Tibial nerve (tissue), 4 donors: ENCODE measurements around the gene RASL11A. TPM values are rescaled to one million over a fixed set of nuclear protein-coding genes. Genes with fewer than 3 reads are reported as not detected.

Experiments
- DNase-seq, 2 donors: peaks; one replicate each; pipeline ENCODE4 v3.0.0-alpha.2; 2019; ENCODE audit warnings: low spot score in 2 of 2
- H3K27ac ChIP-seq, 4 donors: fragments of 200-600 bp; sonication (generic) in 3 of 4; one replicate each; pipeline ENCODE4 v1.5.1; 2017 to 2019; ENCODE audit warnings: mild to moderate bottlenecking in 1 of 4
- H3K27me3 ChIP-seq, 2 donors: fragments of 200-600 bp; sonication (generic) in 1 of 2; one replicate each; pipeline versions ENCODE4 v1.5.1 to v1.6.0; 2017 to 2019
- H3K36me3 ChIP-seq, 3 donors: fragments of 200-600 bp; sonication (generic); one replicate each; pipeline ENCODE4 v1.5.1; 2018 to 2019
- H3K4me1 ChIP-seq, 4 donors: fragments of 200-600 bp; sonication (generic) in 3 of 4; one replicate each; pipeline ENCODE4 v1.5.1; 2017 to 2019
- H3K4me3 ChIP-seq, 4 donors: fragments of 200-600 bp; sonication (generic) in 3 of 4; one replicate each; pipeline ENCODE4 v1.5.1; 2017 to 2019; ENCODE audit warnings: mild to moderate bottlenecking in 1 of 4, moderate library complexity in 1 of 4
- H3K9me3 ChIP-seq, 4 donors: fragments of 200-600 bp; sonication (generic) in 3 of 4; one replicate each; pipeline ENCODE4 v1.5.1; 2017 to 2019
- EP300 ChIP-seq, 2 donors: sonication (generic); formaldehyde crosslinking; IDR thresholded peaks; one replicate each; pipeline ENCODE4 v1.6.1; 2017; ENCODE audit warnings: antibody characterized with exemption in 2 of 2, mild to moderate bottlenecking in 1 of 2
- POLR2A ChIP-seq, 2 donors: fragments of 450-650 bp; IDR thresholded peaks; one replicate each; pipeline ENCODE4 v1.6.1; 2017; ENCODE audit warnings: antibody characterized with exemption in 2 of 2, mild to moderate bottlenecking in 2 of 2, moderate library complexity in 2 of 2
- WGBS, 2 donors: methylation state at CpG; one replicate each; pipeline ENCODE4 v1.1.5; 2018; 5-methylcytosine and 5-hydroxymethylcytosine counted together
- total RNA-seq, 4 donors: library from RNA; depleted of rRNA; stranded (reverse); fragments of >200 nt; gene quantifications; one replicate each; pipeline ENCODE4 v1.1.0, GENCODE V29; 2016
- TF ChIP-seq, protein P1 (sequence below), 5 experiments: fragments of 200-600 bp in 3 of 5; fragments of 450-650 bp in 2 of 5; sonication (generic) in 3 of 5; IDR thresholded peaks; one replicate each; pipeline ENCODE4 v1.5.1; 2016 to 2019; ENCODE audit warnings: antibody characterized with exemption in 5 of 5, mild to moderate bottlenecking in 3 of 5, moderate library complexity in 2 of 5

The RASL11A gene
- total RNA-seq, 4 donors from 2014 or later, result 16.5 to 45.0 (median 29.0) TPM

DNA sequence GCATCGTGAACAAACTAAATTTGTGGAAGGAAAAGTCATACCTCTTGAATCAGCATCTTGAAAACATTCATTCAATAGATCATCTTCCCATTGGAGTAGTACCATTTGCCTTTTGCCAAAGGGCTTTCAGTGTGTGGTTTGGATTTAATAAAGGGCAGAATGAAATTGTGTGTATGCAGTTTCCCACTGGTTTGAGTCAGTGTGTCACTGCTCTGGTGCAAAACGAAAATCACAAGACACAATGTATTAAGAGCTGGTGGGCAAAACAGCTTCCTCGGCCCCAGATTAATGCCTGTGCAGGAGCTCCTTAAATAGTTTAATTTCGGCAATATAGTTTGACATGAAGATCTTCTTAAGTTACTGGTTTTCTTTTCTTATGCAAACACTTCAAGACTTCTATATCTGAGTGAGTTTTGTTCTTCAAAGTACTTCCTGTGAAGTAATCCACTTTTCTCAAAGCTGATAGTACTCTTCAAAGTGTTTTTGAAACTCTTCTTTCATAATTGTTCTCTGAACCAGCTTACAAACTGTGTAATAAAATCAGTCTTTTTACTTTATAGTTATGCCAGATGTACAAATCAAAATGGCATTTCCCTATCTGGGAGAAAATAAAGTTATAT, 32.1 kb downstream of the RASL11A start:
- no peaks in the 10 kb centered on the region for H3K9me3 ChIP-seq
- no peak overlapping the region for H3K4me3 ChIP-seq
- TF ChIP-seq POLR2A (IDR thresholded peaks at IDR 0.05), result no peak
- TF ChIP-seq EP300 (IDR thresholded peaks at IDR 0.05), result no peak
- TF ChIP-seq, protein P1, sequence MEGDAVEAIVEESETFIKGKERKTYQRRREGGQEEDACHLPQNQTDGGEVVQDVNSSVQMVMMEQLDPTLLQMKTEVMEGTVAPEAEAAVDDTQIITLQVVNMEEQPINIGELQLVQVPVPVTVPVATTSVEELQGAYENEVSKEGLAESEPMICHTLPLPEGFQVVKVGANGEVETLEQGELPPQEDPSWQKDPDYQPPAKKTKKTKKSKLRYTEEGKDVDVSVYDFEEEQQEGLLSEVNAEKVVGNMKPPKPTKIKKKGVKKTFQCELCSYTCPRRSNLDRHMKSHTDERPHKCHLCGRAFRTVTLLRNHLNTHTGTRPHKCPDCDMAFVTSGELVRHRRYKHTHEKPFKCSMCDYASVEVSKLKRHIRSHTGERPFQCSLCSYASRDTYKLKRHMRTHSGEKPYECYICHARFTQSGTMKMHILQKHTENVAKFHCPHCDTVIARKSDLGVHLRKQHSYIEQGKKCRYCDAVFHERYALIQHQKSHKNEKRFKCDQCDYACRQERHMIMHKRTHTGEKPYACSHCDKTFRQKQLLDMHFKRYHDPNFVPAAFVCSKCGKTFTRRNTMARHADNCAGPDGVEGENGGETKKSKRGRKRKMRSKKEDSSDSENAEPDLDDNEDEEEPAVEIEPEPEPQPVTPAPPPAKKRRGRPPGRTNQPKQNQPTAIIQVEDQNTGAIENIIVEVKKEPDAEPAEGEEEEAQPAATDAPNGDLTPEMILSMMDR (IDR thresholded peaks at IDR 0.05), result no peak
- H3K27ac ChIP-seq, result no peak overlapping the region
- DNase-seq, result no peak
- WGBS, 2 donors, result 64 to 65% methylated on average over 4 of the region's 4 CpGs
- H3K27me3 ChIP-seq, result no peaks in the 10 kb centered on the region
- no peaks in the 10 kb centered on the region for H3K4me1 ChIP-seq
- H3K36me3 ChIP-seq, result no peaks in the 10 kb centered on the region

DNA sequence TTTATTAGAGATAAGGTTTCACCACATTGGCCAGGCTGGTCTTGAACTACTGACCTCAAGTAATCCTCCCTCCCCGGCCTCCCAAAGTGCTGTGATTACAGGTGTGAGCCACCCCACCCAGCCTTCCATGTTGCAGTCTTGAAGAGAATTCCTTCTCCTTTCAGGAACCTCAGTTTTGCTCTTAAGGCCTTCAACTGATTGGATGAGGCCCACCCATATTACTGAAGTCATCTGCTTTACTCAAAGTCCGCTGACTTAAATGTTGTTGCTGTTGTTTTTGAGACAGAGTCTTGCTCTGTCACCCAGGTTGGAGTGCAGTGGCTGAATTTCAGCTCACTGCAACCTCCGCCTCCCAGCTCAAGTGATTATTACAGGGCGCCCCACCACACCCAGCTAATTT, 33.5 kb downstream of the RASL11A start:
- no peaks in the 10 kb centered on the region for H3K36me3 ChIP-seq
- DNase-seq, result no peak
- no peak overlapping the region for H3K27ac ChIP-seq
- TF ChIP-seq, protein P1 (IDR thresholded peaks at IDR 0.05), result no peak
- TF ChIP-seq EP300 (IDR thresholded peaks at IDR 0.05) (no peak), POLR2A (IDR thresholded peaks at IDR 0.05) (no peak)
- WGBS, 2 donors, result 92 to 95% methylated on average over 4 of the region's 4 CpGs
- H3K4me1 ChIP-seq, result no peaks in the 10 kb centered on the region
- H3K27me3 ChIP-seq, result no peaks in the 10 kb centered on the region
- H3K4me3 ChIP-seq, result no peak overlapping the region
- no peaks in the 10 kb centered on the region for H3K9me3 ChIP-seq

DNA sequence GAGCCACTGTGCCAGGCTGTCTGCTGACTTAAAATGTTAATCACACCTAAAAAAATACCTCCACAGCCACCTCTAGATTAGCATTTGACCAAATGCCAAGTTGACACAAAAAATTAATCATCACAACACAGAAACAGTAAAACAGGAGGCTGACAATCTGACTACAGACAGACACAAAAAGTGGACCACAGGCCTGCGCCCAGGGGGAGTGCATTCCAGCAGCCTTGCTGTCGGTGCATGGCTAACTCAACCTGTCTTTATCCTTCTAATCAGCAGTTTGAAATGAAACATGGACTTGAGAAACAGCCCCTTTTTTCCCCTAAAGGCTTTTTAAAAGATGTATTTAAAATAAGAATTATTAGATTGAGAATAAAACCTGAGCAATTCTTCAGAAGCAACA, 34.0 kb downstream of the RASL11A start:
- Histone ChIP-seq H3K4me3 (no peak overlapping the region), H3K4me1 (no peaks in the 10 kb centered on the region), H3K27ac (no peak overlapping the region), H3K36me3 (no peaks in the 10 kb centered on the region), H3K27me3 (no peaks in the 10 kb centered on the region), H3K9me3 (no peaks in the 10 kb centered on the region)
- TF ChIP-seq EP300 (IDR thresholded peaks at IDR 0.05), result no peak
- TF ChIP-seq POLR2A (IDR thresholded peaks at IDR 0.05), result no peak
- TF ChIP-seq, protein P1 (IDR thresholded peaks at IDR 0.05), result no peak
- WGBS, 2 donors, result 80 to 81% methylated on average over 2 of the region's 2 CpGs
- no peak for DNase-seq

DNA sequence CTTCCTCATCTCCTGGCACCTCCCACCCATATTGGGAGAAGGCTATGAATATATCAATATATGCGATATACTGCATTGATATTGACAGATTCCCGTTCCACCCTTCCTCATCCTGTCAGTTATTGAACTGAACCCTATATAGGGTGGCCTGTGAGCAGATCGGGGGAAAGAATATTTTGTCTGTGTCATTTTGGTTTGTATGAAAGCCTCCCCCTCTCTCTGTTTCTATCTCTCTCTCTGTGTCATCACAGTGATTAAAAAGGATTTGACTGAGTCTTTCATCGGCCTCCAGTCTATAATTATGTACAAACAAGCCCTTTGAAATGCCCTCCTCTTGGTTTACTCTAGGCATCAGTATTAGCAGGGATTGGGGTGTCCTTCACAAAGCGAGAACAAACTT, 35.7 kb downstream of the RASL11A start:
- no peak for DNase-seq
- no peak overlapping the region for H3K27ac ChIP-seq
- TF ChIP-seq EP300 (IDR thresholded peaks at IDR 0.05) (no peak), POLR2A (IDR thresholded peaks at IDR 0.05) (no peak)
- TF ChIP-seq, protein P1 (IDR thresholded peaks at IDR 0.05), result no peak
- H3K9me3 ChIP-seq, result no peaks in the 10 kb centered on the region
- H3K36me3 ChIP-seq, result no peaks in the 10 kb centered on the region
- no peaks in the 10 kb centered on the region for H3K4me1 ChIP-seq
- H3K27me3 ChIP-seq, result no peaks in the 10 kb centered on the region
- H3K4me3 ChIP-seq, result no peak overlapping the region
- 82 to 88% methylated on average over 5 of the region's 5 CpGs for WGBS, 2 donors

DNA sequence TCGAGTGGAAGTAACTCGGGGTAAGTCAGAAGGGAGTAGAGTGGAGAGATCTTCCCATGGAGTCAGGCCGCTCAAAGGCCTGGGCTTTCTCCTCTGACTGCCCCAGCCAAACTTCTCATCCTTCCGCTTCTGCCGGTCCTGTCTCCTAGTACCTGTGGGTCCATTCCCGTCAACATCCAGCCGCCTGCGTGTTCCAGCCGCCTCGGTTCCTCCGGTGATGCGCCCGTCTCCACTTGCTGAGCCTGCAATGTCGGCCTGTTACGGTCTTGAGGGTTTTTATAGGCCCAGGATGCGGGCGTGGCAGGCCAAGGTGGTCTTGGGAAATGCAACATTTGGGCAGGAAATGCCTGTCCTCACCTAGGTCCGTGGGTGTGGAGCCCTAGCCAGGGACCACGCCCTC, 38.3 kb downstream of the RASL11A start:
- TF ChIP-seq, protein P1 (IDR thresholded peaks at IDR 0.05), result no peak
- TF ChIP-seq EP300 (IDR thresholded peaks at IDR 0.05), result no peak
- TF ChIP-seq POLR2A (IDR thresholded peaks at IDR 0.05), result no peak
- Histone ChIP-seq H3K27ac (no peak overlapping the region), H3K36me3 (no peaks in the 10 kb centered on the region), H3K9me3 (no peaks in the 10 kb centered on the region), H3K27me3 (no peaks in the 10 kb centered on the region), H3K4me3 (no peak overlapping the region), H3K4me1 (no peaks in the 10 kb centered on the region)
- 86 to 89% methylated on average over 19 of the region's 19 CpGs for WGBS, 2 donors
- DNase-seq, result no peak
